Endothelial cell of umbilical vein (primary cell): ENCODE measurements around the gene MAPK8.

ENCODE experiments used
- EZH2 ChIP-seq: IDR thresholded peaks from 2 replicates; pipeline ENCODE4 v1.6.1; 2012; ENCODE audit warnings: borderline replicate concordance, low read depth, mild to moderate bottlenecking, moderate library complexity, low read length, inconsistent platforms; ENCODE audit not compliant: severe bottlenecking
- FOS ChIP-seq: IDR thresholded peaks from 2 replicates; pipeline ENCODE4 v1.6.1; 2011; ENCODE audit warnings: mild to moderate bottlenecking, low read length, moderate library complexity, borderline replicate concordance; ENCODE audit not compliant: insufficient read depth
- GATA2 ChIP-seq: IDR thresholded peaks from 2 replicates; pipeline ENCODE4 v1.7.0; 2011; ENCODE audit warnings: low read depth, mild to moderate bottlenecking, moderate library complexity, mixed read lengths, low read length; ENCODE audit not compliant: insufficient read length, insufficient read depth
- JUN ChIP-seq: IDR thresholded peaks from 2 replicates; pipeline ENCODE4 v1.6.1; 2011; ENCODE audit warnings: borderline replicate concordance, low read depth; ENCODE audit not compliant: insufficient read length, insufficient read depth
- MYC ChIP-seq: IDR thresholded peaks from one replicate; pipeline ENCODE4 v1.6.1; 2011; ENCODE audit warnings: mild to moderate bottlenecking, low read depth, low read length
- POLR2A ChIP-seq: IDR thresholded peaks from 2 replicates; pipeline ENCODE4 v1.6.1; 2012; ENCODE audit warnings: low read depth, mild to moderate bottlenecking, control low read depth, low read length
- POLR2AphosphoS5 ChIP-seq: IDR thresholded peaks from 2 replicates; pipeline ENCODE4 v1.6.1; 2012; ENCODE audit warnings: low read depth, mild to moderate bottlenecking, control low read depth, low read length, moderate library complexity; ENCODE audit not compliant: insufficient read depth
- TF ChIP-seq, protein P1 (sequence below), 2 donors: IDR thresholded peaks; 1 replicate in 1 of 2; 2 replicates in 1 of 2; pipeline ENCODE4 v1.5.1; 2011; ENCODE audit warnings: low read length in 2 of 2, mild to moderate bottlenecking in 2 of 2, moderate library complexity in 2 of 2, control low read depth in 1 of 2, inconsistent platforms in 1 of 2, low read depth in 1 of 2; ENCODE audit not compliant: insufficient read depth in 1 of 2; ENCODE audit errors: extremely low read depth in 1 of 2
- TF ChIP-seq, protein P2 (sequence below): IDR thresholded peaks from 2 replicates; pipeline ENCODE4 v1.6.1; 2011; ENCODE audit not compliant: insufficient read depth, insufficient read length

- TF ChIP-seq POLR2A (no peak), POLR2AphosphoS5 (peak; percentile 13), EZH2 (no peak), GATA2 (no peak), FOS (no peak), JUN (no peak), MYC (no peak)
- TF ChIP-seq, protein P1, sequence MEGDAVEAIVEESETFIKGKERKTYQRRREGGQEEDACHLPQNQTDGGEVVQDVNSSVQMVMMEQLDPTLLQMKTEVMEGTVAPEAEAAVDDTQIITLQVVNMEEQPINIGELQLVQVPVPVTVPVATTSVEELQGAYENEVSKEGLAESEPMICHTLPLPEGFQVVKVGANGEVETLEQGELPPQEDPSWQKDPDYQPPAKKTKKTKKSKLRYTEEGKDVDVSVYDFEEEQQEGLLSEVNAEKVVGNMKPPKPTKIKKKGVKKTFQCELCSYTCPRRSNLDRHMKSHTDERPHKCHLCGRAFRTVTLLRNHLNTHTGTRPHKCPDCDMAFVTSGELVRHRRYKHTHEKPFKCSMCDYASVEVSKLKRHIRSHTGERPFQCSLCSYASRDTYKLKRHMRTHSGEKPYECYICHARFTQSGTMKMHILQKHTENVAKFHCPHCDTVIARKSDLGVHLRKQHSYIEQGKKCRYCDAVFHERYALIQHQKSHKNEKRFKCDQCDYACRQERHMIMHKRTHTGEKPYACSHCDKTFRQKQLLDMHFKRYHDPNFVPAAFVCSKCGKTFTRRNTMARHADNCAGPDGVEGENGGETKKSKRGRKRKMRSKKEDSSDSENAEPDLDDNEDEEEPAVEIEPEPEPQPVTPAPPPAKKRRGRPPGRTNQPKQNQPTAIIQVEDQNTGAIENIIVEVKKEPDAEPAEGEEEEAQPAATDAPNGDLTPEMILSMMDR (IDR thresholded peaks at IDR 0.05; ENCODE audit: extremely low read depth in 1 of 2, insufficient read depth in 1 of 2, low read depth in 1 of 2, low read length in 2 of 2), result no peak
- TF ChIP-seq, protein P2, sequence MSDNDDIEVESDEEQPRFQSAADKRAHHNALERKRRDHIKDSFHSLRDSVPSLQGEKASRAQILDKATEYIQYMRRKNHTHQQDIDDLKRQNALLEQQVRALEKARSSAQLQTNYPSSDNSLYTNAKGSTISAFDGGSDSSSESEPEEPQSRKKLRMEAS, result no peak
Observed at GRCh38 chr10:48448796-48449195, 142.3 kb downstream of the MAPK8 start.
